Measurements from ENCODE around the gene L1TD1. TPM values are rescaled to one million over a fixed set of nuclear protein-coding genes. Genes with fewer than 3 reads are reported as not detected.
"Not testable (repeated sequence)": the region's sequence is repeated elsewhere in the genome, so short reads cannot be mapped to it uniquely, and the experiment has no call there.

L1TD1 gene
- total RNA-seq, 4 donors from 2014 or later, result 2.0 to 5.4 (median 3.4) TPM; not detected in 1

DNA sequence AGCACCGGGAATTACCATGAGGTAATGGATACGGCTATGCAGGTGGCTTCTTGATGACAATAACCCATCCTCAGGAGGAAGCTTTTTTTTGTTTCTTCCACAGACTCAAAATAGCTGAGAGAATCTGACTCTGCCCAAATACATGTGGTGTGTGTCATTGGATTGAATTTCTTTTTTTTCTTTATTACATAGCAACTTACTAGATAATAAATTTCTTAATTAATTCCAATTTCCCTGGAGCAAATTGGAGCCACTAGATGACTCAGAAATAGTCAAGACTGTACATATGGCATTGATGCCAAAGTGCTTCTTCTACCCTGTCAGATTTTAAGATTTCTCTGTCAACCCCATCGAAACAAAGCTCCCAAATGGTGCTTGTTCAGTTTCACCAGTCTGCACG is 42.7 kb downstream of the L1TD1 start:
- 84 to 100% methylated on average over 1 to 4 of the region's 4 CpGs for WGBS, 2 donors (ENCODE audit: low coverage in 1 of 2)
- H3K4me3 ChIP-seq, result no peak overlapping the region
- intact Hi-C loops (cut with DNase I; ENCODE audit: low total_unique reads) (no loop called here), in situ Hi-C loops (cut with MboI; ENCODE audit: low pct_ligation_motif_present in 1 of 4, low pct_unique_long_range_greater_than_20kb in 1 of 4, low sequenced_read_pairs in 3 of 4) (no loop called here)
- no peaks in the 10 kb centered on the region for H3K36me3 ChIP-seq
- no peaks in the 10 kb centered on the region for H3K9me3 ChIP-seq
- peaks cover 0 to 12% (median 0%) of the 10 kb centered on the region in 4 donors for H3K4me1 ChIP-seq
- TF ChIP-seq POLR2A (IDR thresholded peaks at IDR 0.05), result no peak
- TF ChIP-seq, protein P1, sequence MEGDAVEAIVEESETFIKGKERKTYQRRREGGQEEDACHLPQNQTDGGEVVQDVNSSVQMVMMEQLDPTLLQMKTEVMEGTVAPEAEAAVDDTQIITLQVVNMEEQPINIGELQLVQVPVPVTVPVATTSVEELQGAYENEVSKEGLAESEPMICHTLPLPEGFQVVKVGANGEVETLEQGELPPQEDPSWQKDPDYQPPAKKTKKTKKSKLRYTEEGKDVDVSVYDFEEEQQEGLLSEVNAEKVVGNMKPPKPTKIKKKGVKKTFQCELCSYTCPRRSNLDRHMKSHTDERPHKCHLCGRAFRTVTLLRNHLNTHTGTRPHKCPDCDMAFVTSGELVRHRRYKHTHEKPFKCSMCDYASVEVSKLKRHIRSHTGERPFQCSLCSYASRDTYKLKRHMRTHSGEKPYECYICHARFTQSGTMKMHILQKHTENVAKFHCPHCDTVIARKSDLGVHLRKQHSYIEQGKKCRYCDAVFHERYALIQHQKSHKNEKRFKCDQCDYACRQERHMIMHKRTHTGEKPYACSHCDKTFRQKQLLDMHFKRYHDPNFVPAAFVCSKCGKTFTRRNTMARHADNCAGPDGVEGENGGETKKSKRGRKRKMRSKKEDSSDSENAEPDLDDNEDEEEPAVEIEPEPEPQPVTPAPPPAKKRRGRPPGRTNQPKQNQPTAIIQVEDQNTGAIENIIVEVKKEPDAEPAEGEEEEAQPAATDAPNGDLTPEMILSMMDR (IDR thresholded peaks at IDR 0.05), result no peak
- no peak for TF ChIP-seq EP300 (IDR thresholded peaks at IDR 0.05; ENCODE audit: low read depth)
- TF ChIP-seq POLR2AphosphoS5 (IDR thresholded peaks at IDR 0.05), result no peak
- no peaks in the 10 kb centered on the region for H3K27me3 ChIP-seq
- DNase-seq, result no peak
- no peak overlapping the region for H3K27ac ChIP-seq

GRCh38 chr1:62237950-62238374 is 43.3 kb downstream of the L1TD1 start:
- 77 to 100% methylated on average over 2 to 8 of the region's 8 CpGs for WGBS, 2 donors (ENCODE audit: low coverage in 1 of 2)
- Histone ChIP-seq H3K36me3 (no peaks in the 10 kb centered on the region), H3K4me1 (peaks cover 0 to 12% (median 0%) of the 10 kb centered on the region in 4 donors), H3K9me3 (no peaks in the 10 kb centered on the region), H3K27ac (no peak overlapping the region), H3K4me3 (no peak overlapping the region), H3K27me3 (no peaks in the 10 kb centered on the region)
- no peak for DNase-seq
- in situ Hi-C loops (cut with MboI; ENCODE audit: low pct_ligation_motif_present in 1 of 4, low pct_unique_long_range_greater_than_20kb in 1 of 4, low sequenced_read_pairs in 3 of 4) (no loop called here), intact Hi-C loops (cut with DNase I; ENCODE audit: low total_unique reads) (no loop called here)
- TF ChIP-seq POLR2A (IDR thresholded peaks at IDR 0.05), result no peak
- TF ChIP-seq EP300 (IDR thresholded peaks at IDR 0.05; ENCODE audit: low read depth), result no peak
- TF ChIP-seq, protein P1 (IDR thresholded peaks at IDR 0.05), result no peak
- no peak for TF ChIP-seq POLR2AphosphoS5 (IDR thresholded peaks at IDR 0.05)

GRCh38 chr1:62238507-62238906 is 43.9 kb downstream of the L1TD1 start:
- H3K4me3 ChIP-seq, result no peak overlapping the region
- H3K4me1 ChIP-seq, result peaks cover 0 to 12% (median 0%) of the 10 kb centered on the region in 4 donors
- intact Hi-C loops (cut with DNase I; ENCODE audit: low total_unique reads) (no loop called here), in situ Hi-C loops (cut with MboI; ENCODE audit: low pct_ligation_motif_present in 1 of 4, low pct_unique_long_range_greater_than_20kb in 1 of 4, low sequenced_read_pairs in 3 of 4) (no loop called here)
- WGBS, 2 donors (ENCODE audit: low coverage in 1 of 2), result 88 to 91% methylated on average over 4 to 9 of the region's 9 CpGs
- no peaks in the 10 kb centered on the region for H3K9me3 ChIP-seq
- H3K27me3 ChIP-seq, result no peaks in the 10 kb centered on the region
- DNase-seq, result no peak
- no peak for TF ChIP-seq POLR2AphosphoS5 (IDR thresholded peaks at IDR 0.05)
- TF ChIP-seq EP300 (IDR thresholded peaks at IDR 0.05; ENCODE audit: low read depth), result no peak
- no peak for TF ChIP-seq POLR2A (IDR thresholded peaks at IDR 0.05)
- TF ChIP-seq, protein P1 (IDR thresholded peaks at IDR 0.05), result no peak
- H3K36me3 ChIP-seq, result no peaks in the 10 kb centered on the region
- H3K27ac ChIP-seq, result no peak overlapping the region

GRCh38 chr1:62239652-62240403 is 45.2 kb downstream of the L1TD1 start:
- H3K4me1 ChIP-seq, result peaks cover 0 to 12% (median 0%) of the 10 kb centered on the region in 4 donors
- DNase-seq; H3K9me3 ChIP-seq; in situ Hi-C loops (cut with MboI; ENCODE audit: low pct_ligation_motif_present in 1 of 4, low pct_unique_long_range_greater_than_20kb in 1 of 4, low sequenced_read_pairs in 3 of 4); H3K36me3 ChIP-seq; H3K27me3 ChIP-seq; H3K4me3 ChIP-seq; H3K27ac ChIP-seq; intact Hi-C loops (cut with DNase I; ENCODE audit: low total_unique reads): not testable (repeated sequence)
- 91 to 100% methylated on average over 1 to 3 of the region's 3 CpGs for WGBS, 2 donors (ENCODE audit: low coverage in 1 of 2)

Measured in transverse colon (tissue), 4 donors.